NCI-H510A (cell line): ENCODE data around the gene PWWP3B.
A peak's percentile ranks its signal among the peaks of the same experiment; 100 is the strongest.
"Not testable (repeated sequence)": the region's sequence is repeated elsewhere in the genome, so short reads cannot be mapped to it uniquely, and the experiment has no call there.

Experiments
- DNase-seq: peaks from one replicate; lab custom pipeline; 2025; lab: John Stamatoyannopoulos, UW

The PWWP3B gene

DNA sequence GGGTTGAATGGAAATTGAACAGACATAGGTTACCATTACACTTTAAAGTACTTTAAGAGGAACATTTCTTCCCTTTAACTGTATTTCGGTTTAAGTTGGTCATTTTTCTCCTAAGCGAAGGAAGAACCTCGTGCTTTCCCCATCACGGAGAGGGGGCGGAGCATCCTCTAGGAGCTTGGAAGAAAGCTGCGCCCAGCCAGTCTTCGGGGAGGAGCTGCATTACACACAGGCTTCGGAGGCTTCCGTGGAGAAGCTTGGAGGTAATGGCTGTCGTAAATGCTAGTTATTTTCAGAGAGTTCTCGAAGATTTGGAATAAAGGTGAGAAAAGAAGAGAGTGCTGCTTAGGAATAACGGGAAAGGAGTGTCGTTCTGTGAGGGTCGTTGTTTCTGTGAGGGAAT, at the start of gene PWWP3B:
PWWP3B (plus strand) TSS at position 199 of the 400 bp plus-strand sequence. CDS start 37,128 bp downstream, outside the sequence.
- DNase-seq, result peak; percentile 51

GRCh38 chrX:106139048-106139447, 29.1 kb upstream of the PWWP3B start:
- no peak for DNase-seq

GRCh38 chrX:106144755-106145639, 23.1 kb upstream of the PWWP3B start:
- DNase-seq, result no peak

DNA sequence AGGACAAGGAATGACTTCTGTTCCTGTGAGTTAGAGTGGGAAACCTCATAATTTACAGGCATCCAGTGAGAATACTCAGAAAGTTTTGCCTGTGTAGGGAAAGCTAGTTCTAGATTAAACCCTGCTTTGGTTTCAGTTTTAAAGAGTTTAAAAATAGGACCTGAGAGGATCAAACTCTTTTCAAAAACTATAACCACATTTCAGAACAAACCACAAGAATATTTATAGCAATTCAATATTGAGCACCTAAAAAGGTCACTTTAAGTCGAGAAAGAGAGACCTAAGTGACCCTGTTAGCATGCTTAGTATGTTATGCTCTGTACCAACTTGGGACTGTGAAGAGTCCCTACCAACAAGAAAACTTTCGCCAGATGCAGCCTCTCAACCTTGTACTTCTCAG, 17.4 kb upstream of the PWWP3B start:
- no peak for DNase-seq

GRCh38 chrX:106159861-106160282, 8.2 kb upstream of the PWWP3B start:
- DNase-seq, result no peak

DNA sequence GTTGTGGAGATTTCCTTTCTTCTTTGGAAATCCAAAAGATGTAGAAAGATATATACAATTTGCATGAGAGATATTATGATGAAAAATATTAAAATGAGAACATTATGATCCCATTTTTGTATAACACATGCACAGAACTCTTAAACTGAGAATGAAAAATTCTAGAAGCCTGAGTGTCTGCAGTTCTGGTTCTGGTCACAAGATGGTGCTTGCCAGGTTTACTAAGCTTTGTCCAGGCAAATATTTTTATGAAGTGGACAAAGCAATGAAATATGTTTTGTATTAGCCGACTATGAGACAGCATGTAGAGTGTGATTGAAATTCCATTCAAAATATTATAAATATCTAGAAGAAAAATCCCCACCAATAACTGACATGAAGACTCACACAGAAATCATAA, 2.2 kb downstream of the PWWP3B start:
- no peak for DNase-seq

GRCh38 chrX:106171293-106171820, 3.3 kb downstream of the PWWP3B start:
- no peak for DNase-seq

DNA sequence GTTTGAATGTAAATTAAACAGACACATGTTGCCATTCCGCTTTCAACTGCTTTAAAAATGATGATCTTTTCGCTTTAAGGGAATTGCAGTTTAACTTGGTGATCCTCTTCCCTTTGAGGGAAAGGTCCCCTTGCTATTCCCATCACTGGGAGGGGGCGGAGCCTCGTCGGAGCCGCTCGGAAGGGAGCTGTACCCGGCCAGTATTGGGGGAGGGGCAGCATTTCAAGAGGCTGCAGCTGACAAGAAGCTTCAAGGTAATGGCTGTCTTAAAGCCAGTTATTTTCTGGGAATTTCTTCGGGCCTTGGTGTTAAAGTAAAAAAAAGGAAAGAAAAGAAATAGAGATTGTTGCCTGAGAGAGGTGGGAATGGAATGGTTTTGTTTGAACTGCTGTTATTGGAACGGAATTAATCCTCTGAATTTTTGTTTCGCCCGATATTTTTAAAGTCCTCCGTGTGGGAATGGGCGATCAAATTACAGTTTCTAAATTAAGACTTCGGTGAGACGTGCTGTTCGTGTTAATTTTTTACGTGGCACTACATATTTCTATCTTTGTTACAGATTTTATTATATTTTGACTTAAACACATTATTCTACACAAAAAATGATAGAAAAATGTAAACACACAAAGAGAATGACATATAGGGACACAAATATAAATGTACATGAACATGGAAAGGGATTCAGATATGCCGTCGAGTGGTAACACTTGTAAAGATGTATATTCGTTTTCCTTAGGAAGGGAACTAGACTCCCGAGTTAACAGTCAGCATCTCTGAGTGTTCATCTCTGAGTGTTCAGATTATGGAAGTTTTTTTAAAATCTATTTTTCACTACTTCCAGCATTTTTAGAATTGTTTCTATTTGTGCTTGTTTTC, 9.2 kb downstream of the PWWP3B start:
- peak; percentile 63 for DNase-seq

DNA sequence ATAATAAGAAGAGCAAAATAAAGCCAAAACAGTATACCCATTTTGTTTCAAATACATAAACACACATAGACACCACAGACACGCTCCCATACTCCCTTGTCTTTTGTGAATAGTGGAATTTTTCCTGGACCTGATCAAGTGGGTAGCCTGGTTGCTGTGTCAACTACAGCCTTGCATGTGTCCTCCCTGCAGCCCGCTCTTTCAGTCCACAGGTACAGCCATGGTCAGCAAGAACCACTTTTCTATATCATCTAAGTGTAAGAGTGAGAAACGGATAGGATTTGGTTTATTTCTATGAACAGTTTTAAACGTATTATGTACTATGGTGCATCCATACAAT, 9.8 kb downstream of the PWWP3B start:
- DNase-seq, result no peak

DNA sequence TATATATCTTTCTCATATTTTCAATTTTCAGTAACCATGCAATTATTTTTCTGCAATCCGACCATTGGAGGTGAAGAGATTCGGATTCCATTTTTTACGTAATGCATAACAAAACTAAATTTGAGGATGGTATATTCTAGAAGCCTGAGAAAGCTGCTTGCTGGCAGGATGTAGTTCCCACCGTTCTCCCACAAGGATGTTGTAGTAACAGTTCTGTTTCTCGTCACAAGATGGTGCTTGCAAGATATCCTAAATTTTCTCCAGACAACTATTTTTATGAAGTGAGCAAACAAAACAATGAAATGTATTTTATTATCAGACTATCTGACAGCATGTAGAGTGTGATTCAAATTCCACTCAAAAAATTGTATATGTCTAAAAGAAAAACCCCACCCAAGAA, 10.7 kb downstream of the PWWP3B start:
- no peak for DNase-seq

- not testable (repeated sequence) for DNase-seq
Observed at GRCh38 chrX:106183685-106184084, 15.6 kb downstream of the PWWP3B start.

DNA sequence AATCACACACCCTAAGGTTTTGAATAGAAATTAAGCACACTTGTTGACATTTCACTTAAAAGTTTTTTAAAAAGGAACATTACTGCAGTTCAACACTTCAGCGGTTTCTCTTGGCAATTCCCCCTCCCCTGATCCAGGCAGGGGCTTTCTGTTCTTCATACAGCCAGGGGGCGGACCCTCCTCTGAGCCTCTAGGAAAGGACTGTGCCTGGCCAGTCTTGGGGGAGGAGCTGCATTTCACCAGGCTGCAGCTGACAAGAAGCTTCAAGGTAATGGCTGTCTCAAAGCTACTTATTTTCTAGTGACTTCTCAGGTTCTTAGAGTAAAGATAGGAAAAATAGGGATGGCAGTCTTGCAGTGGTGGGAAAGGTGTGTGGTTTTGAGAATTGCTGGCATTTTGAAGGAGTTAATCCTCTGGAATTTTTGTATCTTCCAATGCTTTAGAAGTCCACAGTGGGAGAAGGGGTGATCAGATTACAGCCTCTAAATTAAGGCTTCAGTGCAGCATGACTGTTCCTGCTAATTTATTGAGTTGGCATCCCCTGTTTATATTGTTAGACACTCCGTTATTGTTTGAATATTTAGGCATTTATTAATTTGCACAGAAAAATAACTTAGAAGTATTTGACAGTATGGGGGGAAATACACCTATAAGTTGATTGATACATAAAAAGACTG, 33.5 kb downstream of the PWWP3B start:
- DNase-seq, result no peak

DNA sequence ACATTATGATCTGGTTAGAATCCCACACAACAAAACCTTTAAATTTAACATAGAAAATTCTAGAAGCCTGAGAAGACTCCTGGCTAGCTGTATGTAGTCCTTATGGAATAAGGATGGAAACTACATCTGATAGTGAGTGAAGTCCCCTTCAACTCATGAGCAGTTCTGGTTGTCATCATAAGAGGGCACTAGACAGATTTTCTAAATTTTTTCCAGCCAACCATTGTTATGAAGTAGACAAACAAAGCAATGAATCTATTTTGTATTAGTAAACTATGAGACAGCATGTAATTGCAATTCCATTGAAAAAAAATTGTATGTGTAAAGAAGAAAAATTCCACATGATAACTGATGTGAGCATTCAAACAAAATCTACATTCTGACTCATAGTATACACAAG, 35.2 kb downstream of the PWWP3B start:
- no peak for DNase-seq

- DNase-seq, result no peak
Observed at GRCh38 chrX:106208154-106208553, 40.0 kb downstream of the PWWP3B start.
